MV-4-11 (cell line): ENCODE measurements around the gene SYNDIG1.

Experiments
- DNase-seq: peaks from one replicate; lab custom pipeline; 2025; lab: John Stamatoyannopoulos, UW

The SYNDIG1 gene

GRCh38 chr20:24567508-24567907 lies 98.1 kb downstream of the SYNDIG1 start:
- no peak for DNase-seq

- no peak for DNase-seq
These were observed 99.4 kb downstream of the SYNDIG1 start for GRCh38 chr20:24568842-24569241.

GRCh38 chr20:24571159-24571558 lies 101.7 kb downstream of the SYNDIG1 start:
- no peak for DNase-seq

- DNase-seq, result no peak
These were observed 102.7 kb downstream of the SYNDIG1 start for GRCh38 chr20:24572140-24572539.

GRCh38 chr20:24572862-24573261 lies 103.4 kb downstream of the SYNDIG1 start:
- DNase-seq, result peak; percentile 28

GRCh38 chr20:24573557-24573956 lies 104.1 kb downstream of the SYNDIG1 start:
- no peak for DNase-seq

- no peak for DNase-seq
These were observed 104.9 kb downstream of the SYNDIG1 start for GRCh38 chr20:24574307-24574706.

- DNase-seq, result no peak
These were observed 105.4 kb downstream of the SYNDIG1 start for GRCh38 chr20:24574797-24575196.

GRCh38 chr20:24575811-24576210 lies 106.4 kb downstream of the SYNDIG1 start:
- no peak for DNase-seq

GRCh38 chr20:24576447-24576846 lies 107.0 kb downstream of the SYNDIG1 start:
- no peak for DNase-seq

- no peak for DNase-seq
These were observed 108.0 kb downstream of the SYNDIG1 start for GRCh38 chr20:24577271-24577909.

- DNase-seq, result no peak
These were observed 109.4 kb downstream of the SYNDIG1 start for GRCh38 chr20:24578567-24579415.

- DNase-seq, result no peak
These were observed 110.0 kb downstream of the SYNDIG1 start for GRCh38 chr20:24579475-24579874.

GRCh38 chr20:24580006-24580405 lies 110.6 kb downstream of the SYNDIG1 start:
- DNase-seq, result no peak

- no peak for DNase-seq
These were observed 111.4 kb downstream of the SYNDIG1 start for GRCh38 chr20:24580855-24581254.

GRCh38 chr20:24581443-24582170 lies 112.2 kb downstream of the SYNDIG1 start:
- no peak for DNase-seq

GRCh38 chr20:24582373-24583168 lies 113.1 kb downstream of the SYNDIG1 start:
- DNase-seq, result no peak

- DNase-seq, result no peak
These were observed 113.9 kb downstream of the SYNDIG1 start for GRCh38 chr20:24583169-24583792.

- DNase-seq, result no peak
These were observed 114.6 kb downstream of the SYNDIG1 start for GRCh38 chr20:24584078-24584477.

- no peak for DNase-seq
These were observed 115.3 kb downstream of the SYNDIG1 start for GRCh38 chr20:24584538-24585356.
